ENCODE measurements around the gene SPATA17.

SPATA17 gene

GRCh38 chr1:217917281-217917887, 286.2 kb downstream of the SPATA17 start:
- DNase-seq (ENCODE audit: low spot score), result no peak

GRCh38 chr1:217919683-217920388, 288.7 kb downstream of the SPATA17 start:
- no peak for DNase-seq (ENCODE audit: low spot score)

All from HuH-7 (cell line).